ENCODE data around the gene KRT8.

- TF ChIP-seq MATR3 (CRISPR knock-in tag; IDR thresholded peaks at IDR 0.05) (no peak), SNAPC5 (CRISPR knock-in tag; IDR thresholded peaks at IDR 0.05; ENCODE audit: borderline replicate concordance) (no peak), EZH2 (conservative IDR thresholded peaks at IDR 0.05; ENCODE audit: low read depth, low read length) (no peak), IRF1 (CRISPR knock-in tag; IDR thresholded peaks at IDR 0.05; ENCODE audit: low read depth) (no peak), NFKB2 (CRISPR knock-in tag; IDR thresholded peaks at IDR 0.05; ENCODE audit: borderline replicate concordance) (no peak), ZNF276 (CRISPR knock-in tag; IDR thresholded peaks at IDR 0.05; ENCODE audit: low read depth) (no peak), HIVEP1 (CRISPR knock-in tag; IDR thresholded peaks at IDR 0.05) (no peak), USF2 (IDR thresholded peaks at IDR 0.05; ENCODE audit: low read depth, low read length) (no peak), USF2 (CRISPR knock-in tag; IDR thresholded peaks at IDR 0.05; ENCODE audit: borderline replicate concordance) (no peak), MLX (CRISPR knock-in tag; IDR thresholded peaks at IDR 0.05) (no peak), GABPA (IDR thresholded peaks at IDR 0.05; ENCODE audit: low read depth, low read length) (no peak), GABPA (CRISPR knock-in tag; IDR thresholded peaks at IDR 0.05; ENCODE audit: low read depth) (no peak)
Measured at GRCh38 chr12:52899338-52900035, 5.4 kb downstream of the KRT8 start.
